ENCODE results near the gene FAM187B.
A peak's percentile ranks its signal among the peaks of the same experiment; 100 is the strongest.
"Not testable (repeated sequence)": the region's sequence is repeated elsewhere in the genome, so short reads cannot be mapped to it uniquely, and the experiment has no call there.

The FAM187B gene

GRCh38 chr19:35231956-35232645 lies 3.6 kb upstream of the FAM187B start:
- no peak for DNase-seq

GRCh38 chr19:35229601-35230000 lies 1.1 kb upstream of the FAM187B start:
- DNase-seq: no peak

- no peak for DNase-seq
Measured at GRCh38 chr19:35226748-35227147, 1.8 kb downstream of the FAM187B start.

- no peak for DNase-seq
Measured at GRCh38 chr19:35225951-35226350, 2.6 kb downstream of the FAM187B start.

- DNase-seq: peak; percentile 12
Measured at GRCh38 chr19:35224681-35225571, 3.6 kb downstream of the FAM187B start.

- peak; percentile 17 for DNase-seq
Measured at GRCh38 chr19:35223862-35224505, 4.6 kb downstream of the FAM187B start.

GRCh38 chr19:35223084-35223790 lies 5.3 kb downstream of the FAM187B start:
- no peak for DNase-seq

- no peak for DNase-seq
Measured at GRCh38 chr19:35222373-35223015, 6.0 kb downstream of the FAM187B start.

GRCh38 chr19:35220973-35221590 lies 7.5 kb downstream of the FAM187B start:
- not testable (repeated sequence) for DNase-seq

- DNase-seq: peak; percentile 9
Measured at GRCh38 chr19:35220315-35220921, 8.1 kb downstream of the FAM187B start.

GRCh38 chr19:35219008-35219407 lies 9.5 kb downstream of the FAM187B start:
- no peak for DNase-seq

- no peak for DNase-seq
Measured at GRCh38 chr19:35217649-35217990, 10.9 kb downstream of the FAM187B start.

- no peak for DNase-seq
Measured at GRCh38 chr19:35216833-35217648, 11.5 kb downstream of the FAM187B start.

GRCh38 chr19:35216016-35216832 lies 12.3 kb downstream of the FAM187B start:
- no peak for DNase-seq

- DNase-seq: no peak
Measured at GRCh38 chr19:35214766-35215422, 13.6 kb downstream of the FAM187B start.

GRCh38 chr19:35213663-35214632 lies 14.6 kb downstream of the FAM187B start:
- peak; percentile 66 for DNase-seq

- no peak for DNase-seq
Measured at GRCh38 chr19:35212241-35212640, 16.3 kb downstream of the FAM187B start.

Measured in eye (tissue), 1 donor.